HepG2 (cell line): ENCODE measurements around the gene NME8. TPM values are rescaled to one million over a fixed set of nuclear protein-coding genes. Genes with fewer than 3 reads are reported as not detected.
A peak's percentile ranks its signal among the peaks of the same experiment; 100 is the strongest.

Experiments
- E2F5 ChIP-seq: sonication (generic); formaldehyde crosslinking; conservative IDR thresholded peaks from 2 replicates; pipeline ENCODE4 v1.4.0; 2020; ENCODE audit warnings: missing genetic modification reagents
- ERF ChIP-seq: IDR thresholded peaks from 2 replicates; pipeline ENCODE4 v1.6.1; 2018; ENCODE audit warnings: missing biosample characterization, missing genetic modification reagents
- GATAD2A ChIP-seq: IDR thresholded peaks from 2 replicates; pipeline ENCODE4 v1.6.1; 2016
- KDM5A ChIP-seq: fragments of 200-600 bp; sonication (generic); IDR thresholded peaks from 2 replicates; pipeline ENCODE4 v1.7.0; 2018; ENCODE audit warnings: antibody characterized with exemption, mild to moderate bottlenecking, low read length, borderline replicate concordance
- NFKB2 ChIP-seq: sonication (generic); formaldehyde crosslinking; IDR thresholded peaks from 2 replicates; pipeline ENCODE4 v1.4.0; 2020; ENCODE audit warnings: missing genetic modification reagents, borderline replicate concordance
- NFRKB ChIP-seq: fragments of 450-650 bp; IDR thresholded peaks from 2 replicates; pipeline ENCODE4 v1.6.1; 2017
- PRDM4 ChIP-seq: sonication (generic); formaldehyde crosslinking; IDR thresholded peaks from 2 replicates; pipeline ENCODE4 v1.9.0; 2021; ENCODE audit warnings: missing genetic modification reagents, borderline replicate concordance
- RBFOX2 ChIP-seq: fragments of 200-400 bp; formaldehyde crosslinking; IDR thresholded peaks from 2 replicates; pipeline ENCODE4 v1.6.1; 2017; ENCODE audit warnings: low read depth, mild to moderate bottlenecking, low read length
- TEAD2 ChIP-seq: sonication (generic); formaldehyde crosslinking; IDR thresholded peaks from 2 replicates; pipeline ENCODE4 v1.9.0; 2021; ENCODE audit warnings: missing genetic modification reagents
- TOE1 ChIP-seq: sonication (generic); formaldehyde crosslinking; IDR thresholded peaks from 2 replicates; pipeline ENCODE4 v1.4.0; 2020; ENCODE audit warnings: mild to moderate bottlenecking, missing genetic modification reagents
- XBP1 ChIP-seq: sonication (generic); formaldehyde crosslinking; IDR thresholded peaks from 2 replicates; pipeline ENCODE4 v1.5.0; 2020; ENCODE audit warnings: missing genetic modification reagents
- ZBTB33 ChIP-seq: sonication (generic); formaldehyde crosslinking; IDR thresholded peaks from 2 replicates; pipeline ENCODE4 v1.4.0; 2020; ENCODE audit warnings: missing genetic modification reagents
- ZFP1 ChIP-seq: IDR thresholded peaks from 2 replicates; pipeline ENCODE4 v1.6.1; 2016
- ZKSCAN5 ChIP-seq: sonication (generic); formaldehyde crosslinking; IDR thresholded peaks from 2 replicates; pipeline ENCODE4 v1.5.1; 2020; ENCODE audit warnings: mild to moderate bottlenecking, missing genetic modification reagents
- ZNF235 ChIP-seq: sonication (generic); formaldehyde crosslinking; IDR thresholded peaks from 2 replicates; pipeline ENCODE4 v1.8.1; 2023; ENCODE audit warnings: mild to moderate bottlenecking, missing genetic modification reagents, borderline replicate concordance
- ZNF468 ChIP-seq: sonication (generic); formaldehyde crosslinking; IDR thresholded peaks from 2 replicates; pipeline ENCODE4 v1.8.0; 2022; ENCODE audit warnings: mild to moderate bottlenecking, moderate library complexity, missing genetic modification reagents
- ZNF569 ChIP-seq: sonication (generic); formaldehyde crosslinking; IDR thresholded peaks from 2 replicates; pipeline ENCODE4 v1.5.0; 2020; ENCODE audit warnings: mild to moderate bottlenecking, missing genetic modification reagents, moderate library complexity, borderline replicate concordance
- ZNF678 ChIP-seq: sonication (generic); formaldehyde crosslinking; IDR thresholded peaks from 2 replicates; pipeline ENCODE4 v1.4.0; 2020; ENCODE audit warnings: mild to moderate bottlenecking, missing genetic modification reagents
- ZNF790 ChIP-seq: sonication (generic); formaldehyde crosslinking; IDR thresholded peaks from 2 replicates; pipeline ENCODE4 v1.8.0; 2022; ENCODE audit warnings: missing genetic modification reagents, mild to moderate bottlenecking, borderline replicate concordance
- polyA plus RNA-seq, 8 experiments: library from polyadenylated mRNA; depleted of rRNA in 3 of 8; stranded (reverse) in 7 of 8; unstranded in 1 of 8; fragments of >200 nt; fragmentation: Illumina TruSeq in 4 of 8; extraction: Trizol in 4 of 8; gene quantifications; 2 replicates each; pipeline versions ENCODE4 v1.2.1 to v1.2.3, GENCODE V29; 2011 to 2016; ENCODE audit warnings: low read depth in 4 of 8, missing spikeins in 1 of 8, mixed read lengths in 1 of 8; ENCODE audit not compliant: insufficient read depth in 1 of 8
- total RNA-seq, 5 experiments: library from RNA; depleted of rRNA; stranded (reverse); fragments of >200 nt; fragmentation: Illumina TruSeq; extraction: Trizol; gene quantifications; 2 replicates each; pipeline ENCODE4 v1.2.3, GENCODE V29; 2016; ENCODE audit warnings: low read depth in 1 of 5
- TF ChIP-seq, protein P1 (sequence below): fragments of 450-650 bp; IDR thresholded peaks from 2 replicates; pipeline ENCODE4 v1.6.1; 2016
- TF ChIP-seq, protein P2 (sequence below): sonication (generic); formaldehyde crosslinking; IDR thresholded peaks from 2 replicates; pipeline ENCODE4 v1.4.0; 2020; ENCODE audit warnings: missing genetic modification reagents
- TF ChIP-seq, protein P3 (sequence below): sonication (generic); formaldehyde crosslinking; IDR thresholded peaks from 2 replicates; pipeline ENCODE4 v1.8.1; 2023; ENCODE audit warnings: mild to moderate bottlenecking, missing genetic modification reagents
- TF ChIP-seq, protein P4 (sequence below): IDR thresholded peaks from 2 replicates; pipeline ENCODE4 v1.6.1; 2016; ENCODE audit warnings: mild to moderate bottlenecking, missing biosample characterization, missing genetic modification reagents

The NME8 gene
- total and polyA plus RNA-seq, 2 of the 13 experiments (the other 11 are each of a cell fraction or from before 2014, with no cell fraction given) = not detected

DNA sequence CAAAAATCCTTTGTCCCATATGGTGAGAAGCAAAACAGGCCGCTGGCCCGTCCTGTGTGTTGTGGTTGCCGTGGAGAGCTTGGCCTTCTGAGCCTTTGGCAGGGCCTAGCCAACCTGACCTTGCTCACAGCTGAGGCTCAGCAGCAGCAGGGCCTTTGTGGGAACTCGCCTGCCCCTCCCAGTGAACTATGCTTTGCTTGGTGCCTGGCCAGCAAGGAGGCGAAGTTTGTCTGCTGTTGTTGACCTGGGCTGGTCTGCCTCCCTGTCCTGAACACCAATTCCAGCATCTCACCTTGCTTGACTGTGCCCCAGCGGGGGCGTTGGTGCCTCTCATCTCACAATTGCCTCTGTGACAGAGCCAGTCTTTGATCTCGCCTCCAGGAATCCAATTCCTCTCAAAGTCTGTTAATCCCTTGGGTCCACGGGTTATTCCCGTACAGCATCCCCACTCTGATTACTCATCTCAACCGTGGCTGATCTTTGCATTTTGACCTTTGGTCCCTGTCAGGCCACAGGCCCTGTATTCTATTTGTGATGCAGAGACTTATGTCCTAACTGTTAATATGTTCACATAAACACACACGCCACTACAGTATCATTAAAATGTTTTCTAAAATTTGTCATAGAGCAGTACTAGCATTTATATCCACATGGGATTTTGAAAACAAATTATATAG is 94.7 kb downstream of the NME8 start (continued):
- TF ChIP-seq, protein P1, sequence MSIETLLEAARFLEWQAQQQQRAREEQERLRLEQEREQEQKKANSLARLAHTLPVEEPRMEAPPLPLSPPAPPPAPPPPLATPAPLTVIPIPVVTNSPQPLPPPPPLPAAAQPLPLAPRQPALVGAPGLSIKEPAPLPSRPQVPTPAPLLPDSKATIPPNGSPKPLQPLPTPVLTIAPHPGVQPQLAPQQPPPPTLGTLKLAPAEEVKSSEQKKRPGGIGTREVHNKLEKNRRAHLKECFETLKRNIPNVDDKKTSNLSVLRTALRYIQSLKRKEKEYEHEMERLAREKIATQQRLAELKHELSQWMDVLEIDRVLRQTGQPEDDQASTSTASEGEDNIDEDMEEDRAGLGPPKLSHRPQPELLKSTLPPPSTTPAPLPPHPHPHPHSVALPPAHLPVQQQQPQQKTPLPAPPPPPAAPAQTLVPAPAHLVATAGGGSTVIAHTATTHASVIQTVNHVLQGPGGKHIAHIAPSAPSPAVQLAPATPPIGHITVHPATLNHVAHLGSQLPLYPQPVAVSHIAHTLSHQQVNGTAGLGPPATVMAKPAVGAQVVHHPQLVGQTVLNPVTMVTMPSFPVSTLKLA = no peak
- no peak; the same call in 1 of the 2 replicates for TF ChIP-seq XBP1 (CRISPR knock-in tag)
- TF ChIP-seq ERF (CRISPR knock-in tag) = peak; percentile 88
- TF ChIP-seq NFKB2 (CRISPR knock-in tag) = peak; percentile 60; the same call in 1 of the 2 replicates
- no peak; the same call in 1 of the 2 replicates for TF ChIP-seq PRDM4 (CRISPR knock-in tag)
- TF ChIP-seq, protein P2, sequence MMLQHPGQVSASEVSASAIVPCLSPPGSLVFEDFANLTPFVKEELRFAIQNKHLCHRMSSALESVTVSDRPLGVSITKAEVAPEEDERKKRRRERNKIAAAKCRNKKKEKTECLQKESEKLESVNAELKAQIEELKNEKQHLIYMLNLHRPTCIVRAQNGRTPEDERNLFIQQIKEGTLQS = peak; percentile 91
- no peak for TF ChIP-seq E2F5 (CRISPR knock-in tag)
- TF ChIP-seq TOE1 = no peak
- peak; percentile 95 for TF ChIP-seq ZFP1 (CRISPR knock-in tag)
- TF ChIP-seq ZNF790 (CRISPR knock-in tag) = no peak
- TF ChIP-seq GATAD2A (CRISPR knock-in tag) = peak; percentile 99
- TF ChIP-seq ZKSCAN5 = peak; percentile 73; the same call in 1 of the 2 replicates
- no peak for TF ChIP-seq ZNF468 (CRISPR knock-in tag)
- no peak; the same call in 1 of the 2 replicates for TF ChIP-seq KDM5A
- no peak for TF ChIP-seq NFRKB
- TF ChIP-seq TEAD2 (CRISPR knock-in tag) = no peak
- TF ChIP-seq ZNF569 (CRISPR knock-in tag) = no peak
- TF ChIP-seq ZBTB33 (CRISPR knock-in tag) = peak; percentile 64
- no peak for TF ChIP-seq ZNF678
- TF ChIP-seq, protein P3, sequence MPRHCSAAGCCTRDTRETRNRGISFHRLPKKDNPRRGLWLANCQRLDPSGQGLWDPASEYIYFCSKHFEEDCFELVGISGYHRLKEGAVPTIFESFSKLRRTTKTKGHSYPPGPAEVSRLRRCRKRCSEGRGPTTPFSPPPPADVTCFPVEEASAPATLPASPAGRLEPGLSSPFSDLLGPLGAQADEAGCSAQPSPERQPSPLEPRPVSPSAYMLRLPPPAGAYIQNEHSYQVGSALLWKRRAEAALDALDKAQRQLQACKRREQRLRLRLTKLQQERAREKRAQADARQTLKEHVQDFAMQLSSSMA (CRISPR knock-in tag) = no peak; the same call in 1 of the 2 replicates
- TF ChIP-seq RBFOX2 = peak; percentile 72
- TF ChIP-seq, protein P4, sequence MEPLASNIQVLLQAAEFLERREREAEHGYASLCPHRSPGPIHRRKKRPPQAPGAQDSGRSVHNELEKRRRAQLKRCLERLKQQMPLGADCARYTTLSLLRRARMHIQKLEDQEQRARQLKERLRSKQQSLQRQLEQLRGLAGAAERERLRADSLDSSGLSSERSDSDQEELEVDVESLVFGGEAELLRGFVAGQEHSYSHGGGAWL (CRISPR knock-in tag) = peak; percentile 66; the same call in 1 of the 2 replicates
- TF ChIP-seq ZNF235 (CRISPR knock-in tag) = no peak
